Measurements from ENCODE around the gene XPNPEP1.
"Not testable (repeated sequence)": the region's sequence is repeated elsewhere in the genome, so short reads cannot be mapped to it uniquely, and the experiment has no call there.

XPNPEP1 gene

GRCh38 chr10:109922358-109922975 is 844 bp downstream of the XPNPEP1 start:
- no peak for DNase-seq

GRCh38 chr10:109920016-109920415 is 3.3 kb downstream of the XPNPEP1 start:
- DNase-seq: no peak

GRCh38 chr10:109919220-109919619 is 4.1 kb downstream of the XPNPEP1 start:
- DNase-seq: no peak

- DNase-seq: not testable (repeated sequence)
These were observed 4.6 kb downstream of the XPNPEP1 start for GRCh38 chr10:109918707-109919106.

GRCh38 chr10:109915566-109915965 is 7.7 kb downstream of the XPNPEP1 start:
- no peak for DNase-seq

GRCh38 chr10:109914966-109915365 is 8.3 kb downstream of the XPNPEP1 start:
- DNase-seq: no peak

GRCh38 chr10:109913306-109913892 is 9.9 kb downstream of the XPNPEP1 start:
- DNase-seq: no peak

GRCh38 chr10:109912335-109913281 is 10.7 kb downstream of the XPNPEP1 start:
- DNase-seq: no peak

- no peak for DNase-seq
These were observed 11.4 kb downstream of the XPNPEP1 start for GRCh38 chr10:109911903-109912302.

GRCh38 chr10:109906316-109906715 is 17.0 kb downstream of the XPNPEP1 start:
- DNase-seq: no peak

GRCh38 chr10:109904397-109904796 is 18.9 kb downstream of the XPNPEP1 start:
- no peak for DNase-seq

GRCh38 chr10:109902992-109903947 is 20.0 kb downstream of the XPNPEP1 start:
- DNase-seq: no peak

- DNase-seq: no peak
These were observed 23.7 kb downstream of the XPNPEP1 start for GRCh38 chr10:109899356-109900331.

GRCh38 chr10:109898666-109899355 is 24.5 kb downstream of the XPNPEP1 start:
- no peak for DNase-seq

- no peak for DNase-seq
These were observed 25.3 kb downstream of the XPNPEP1 start for GRCh38 chr10:109898007-109898406.

- DNase-seq: no peak
These were observed 27.5 kb downstream of the XPNPEP1 start for GRCh38 chr10:109895848-109896247.

GRCh38 chr10:109895095-109895818 is 28.1 kb downstream of the XPNPEP1 start:
- no peak for DNase-seq

GRCh38 chr10:109894516-109894915 is 28.8 kb downstream of the XPNPEP1 start:
- DNase-seq: no peak

- DNase-seq: no peak
These were observed 29.9 kb downstream of the XPNPEP1 start for GRCh38 chr10:109893386-109893785.

GRCh38 chr10:109892931-109893330 is 30.4 kb downstream of the XPNPEP1 start:
- DNase-seq: no peak
